ENCODE measurements around the gene NDE1.

GRCh38 chr16:15701975-15702970 is 52.2 kb downstream of the NDE1 start:
- no peak for TF ChIP-seq CTCF (IDR thresholded peaks at IDR 0.05; ENCODE audit: insufficient read depth, low read depth, low read length)
- no peak for TF ChIP-seq EZH2 (IDR thresholded peaks at IDR 0.05; ENCODE audit: insufficient read depth, low read length)
